HG03175 (cell line): Measurements from ENCODE around the gene MAGEA9.
A peak's percentile ranks its signal among the peaks of the same experiment; 100 is the strongest.
"Not testable (repeated sequence)": the region's sequence is repeated elsewhere in the genome, so short reads cannot be mapped to it uniquely, and the experiment has no call there.

ENCODE experiments used
- ATAC-seq: cut with Tn5 transposase; IDR thresholded peaks from one replicate; pipeline ENCODE4 v1.9.1; 2021; ENCODE audit warnings: mild to moderate bottlenecking, moderate library complexity; ENCODE audit not compliant: unreplicated experiment

Gene MAGEA9

GRCh38 chrX:149804102-149804501, 22.4 kb downstream of the MAGEA9 start:
- ATAC-seq: no peak

- no peak for ATAC-seq
Measured at GRCh38 chrX:149807747-149808458, 26.2 kb downstream of the MAGEA9 start.

GRCh38 chrX:149818652-149819051, 36.9 kb downstream of the MAGEA9 start:
- no peak for ATAC-seq

GRCh38 chrX:149819371-149819770, 37.6 kb downstream of the MAGEA9 start:
- no peak for ATAC-seq

- no peak for ATAC-seq
Measured at GRCh38 chrX:149825424-149825823, 43.7 kb downstream of the MAGEA9 start.

GRCh38 chrX:149827254-149827653, 45.5 kb downstream of the MAGEA9 start:
- ATAC-seq: no peak

GRCh38 chrX:149829751-149830191, 48.0 kb downstream of the MAGEA9 start:
- peak; percentile 54 for ATAC-seq

- ATAC-seq: peak; percentile 59
Measured at GRCh38 chrX:149830192-149830873, 48.6 kb downstream of the MAGEA9 start.

GRCh38 chrX:149831473-149831872, 49.7 kb downstream of the MAGEA9 start:
- ATAC-seq: no peak

- not testable (repeated sequence) for ATAC-seq
Measured at GRCh38 chrX:149836728-149837127, 55.0 kb downstream of the MAGEA9 start.

GRCh38 chrX:149837167-149837566, 55.4 kb downstream of the MAGEA9 start:
- no peak for ATAC-seq
